GM12874 (cell line): Measurements from ENCODE around the gene SLC27A3.

Experiments used
- TF ChIP-seq, protein P1 (sequence below): IDR thresholded peaks from 2 replicates; pipeline ENCODE4 v1.5.1; 2011; ENCODE audit warnings: low read depth, mild to moderate bottlenecking, control low read depth, low read length, moderate library complexity; ENCODE audit not compliant: insufficient read depth

The SLC27A3 gene

DNA sequence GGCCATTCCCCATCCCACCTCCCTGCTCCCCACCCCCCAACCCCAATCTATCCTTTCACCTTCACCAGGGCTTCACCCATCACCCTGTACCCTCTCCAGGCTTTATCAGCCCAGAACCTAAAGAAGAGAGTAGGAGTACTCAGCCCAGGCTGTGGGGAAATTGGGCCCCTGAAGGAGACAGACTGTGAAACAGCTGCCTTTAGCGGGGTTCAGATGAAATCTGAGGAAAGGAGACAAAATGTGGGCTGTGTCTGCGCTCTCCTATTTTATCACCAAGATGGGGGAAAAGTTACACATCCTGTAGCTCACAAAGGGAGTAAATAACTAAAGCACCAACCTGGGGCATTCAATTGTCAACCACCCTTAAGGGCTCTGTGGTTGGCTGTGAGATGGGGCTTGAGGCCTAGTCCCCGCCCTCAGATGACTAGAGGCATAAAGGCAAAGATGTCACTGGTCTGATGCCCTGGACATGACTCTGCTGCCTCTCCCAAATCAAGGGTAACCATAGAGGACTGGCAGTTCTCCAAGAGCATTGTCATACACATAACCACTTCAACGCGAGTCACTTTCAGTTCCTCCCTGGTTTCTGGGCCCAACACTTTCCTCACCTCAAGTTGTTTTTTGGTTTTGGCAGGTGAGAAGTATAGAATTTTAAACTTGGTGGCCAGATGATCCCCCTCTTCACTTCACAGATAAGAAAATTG, 30.0 kb downstream of the SLC27A3 start:
- TF ChIP-seq, protein P1, sequence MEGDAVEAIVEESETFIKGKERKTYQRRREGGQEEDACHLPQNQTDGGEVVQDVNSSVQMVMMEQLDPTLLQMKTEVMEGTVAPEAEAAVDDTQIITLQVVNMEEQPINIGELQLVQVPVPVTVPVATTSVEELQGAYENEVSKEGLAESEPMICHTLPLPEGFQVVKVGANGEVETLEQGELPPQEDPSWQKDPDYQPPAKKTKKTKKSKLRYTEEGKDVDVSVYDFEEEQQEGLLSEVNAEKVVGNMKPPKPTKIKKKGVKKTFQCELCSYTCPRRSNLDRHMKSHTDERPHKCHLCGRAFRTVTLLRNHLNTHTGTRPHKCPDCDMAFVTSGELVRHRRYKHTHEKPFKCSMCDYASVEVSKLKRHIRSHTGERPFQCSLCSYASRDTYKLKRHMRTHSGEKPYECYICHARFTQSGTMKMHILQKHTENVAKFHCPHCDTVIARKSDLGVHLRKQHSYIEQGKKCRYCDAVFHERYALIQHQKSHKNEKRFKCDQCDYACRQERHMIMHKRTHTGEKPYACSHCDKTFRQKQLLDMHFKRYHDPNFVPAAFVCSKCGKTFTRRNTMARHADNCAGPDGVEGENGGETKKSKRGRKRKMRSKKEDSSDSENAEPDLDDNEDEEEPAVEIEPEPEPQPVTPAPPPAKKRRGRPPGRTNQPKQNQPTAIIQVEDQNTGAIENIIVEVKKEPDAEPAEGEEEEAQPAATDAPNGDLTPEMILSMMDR: no peak

DNA sequence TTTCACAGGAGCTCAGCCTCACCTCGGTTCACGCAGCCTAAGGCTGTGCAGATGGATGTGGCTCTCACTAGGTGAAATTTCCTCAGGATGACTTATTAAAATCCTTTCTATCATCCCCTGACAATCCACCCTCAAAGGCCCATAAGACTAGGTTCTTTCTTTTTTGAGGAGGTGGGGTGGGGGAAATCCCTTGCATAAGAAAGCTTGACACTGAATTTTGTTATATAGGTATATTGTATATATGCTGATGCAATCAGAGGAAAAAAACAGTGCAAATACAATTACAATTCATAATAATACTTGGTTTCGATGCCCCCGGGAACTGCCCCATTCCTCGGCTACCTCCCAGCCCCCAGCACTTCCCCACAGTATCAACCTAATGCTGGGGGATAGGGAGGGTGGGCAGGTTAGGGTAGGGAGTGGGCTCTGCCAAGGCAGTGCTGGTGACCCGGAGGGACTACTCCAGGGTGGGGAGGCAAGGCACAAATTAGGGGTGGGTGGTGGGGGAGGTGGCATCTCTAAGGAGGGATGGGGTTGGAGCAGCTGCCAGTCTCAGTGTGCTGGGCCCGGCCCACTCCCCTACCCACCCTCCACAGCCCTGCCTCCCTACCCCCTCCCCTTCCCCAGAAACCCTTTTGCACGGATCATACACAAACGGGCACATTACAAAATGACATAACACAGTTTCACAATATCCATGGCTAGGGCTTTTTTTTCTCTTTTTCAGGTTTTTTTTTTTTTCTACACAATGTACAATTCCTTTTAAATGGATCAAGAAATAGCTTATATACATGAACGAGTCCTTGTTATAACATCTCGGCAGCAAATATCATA, 30.9 kb downstream of the SLC27A3 start:
- TF ChIP-seq, protein P1: no peak

DNA sequence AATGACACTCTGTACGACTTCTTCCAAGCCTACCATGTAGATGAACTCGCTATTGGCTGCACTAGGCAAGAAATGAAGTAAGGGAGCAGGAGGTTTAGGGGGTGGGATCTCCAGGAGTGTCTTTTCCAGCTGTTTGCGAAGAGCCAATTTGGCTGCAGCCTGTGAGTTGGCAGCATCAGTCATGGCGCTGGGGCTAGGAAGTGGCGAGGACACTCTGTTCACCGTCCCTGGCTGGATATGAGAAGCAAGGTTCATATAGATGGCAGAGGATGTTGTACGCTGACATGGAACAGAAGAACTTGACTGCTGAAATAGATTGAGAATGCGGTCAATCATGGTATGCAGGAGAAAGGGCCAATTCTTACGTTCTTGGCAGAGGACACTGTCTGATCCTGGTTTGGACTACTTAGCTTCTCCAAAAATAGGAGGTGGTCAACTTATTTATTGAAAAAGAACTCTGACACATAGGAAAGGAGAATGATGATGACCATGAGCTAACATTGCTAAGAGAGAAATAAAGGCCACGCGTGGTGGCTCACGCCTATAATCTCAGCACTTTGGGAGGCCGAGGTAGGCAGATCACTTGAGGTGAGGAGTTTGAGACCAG, 41.2 kb downstream of the SLC27A3 start:
- TF ChIP-seq, protein P1: no peak

DNA sequence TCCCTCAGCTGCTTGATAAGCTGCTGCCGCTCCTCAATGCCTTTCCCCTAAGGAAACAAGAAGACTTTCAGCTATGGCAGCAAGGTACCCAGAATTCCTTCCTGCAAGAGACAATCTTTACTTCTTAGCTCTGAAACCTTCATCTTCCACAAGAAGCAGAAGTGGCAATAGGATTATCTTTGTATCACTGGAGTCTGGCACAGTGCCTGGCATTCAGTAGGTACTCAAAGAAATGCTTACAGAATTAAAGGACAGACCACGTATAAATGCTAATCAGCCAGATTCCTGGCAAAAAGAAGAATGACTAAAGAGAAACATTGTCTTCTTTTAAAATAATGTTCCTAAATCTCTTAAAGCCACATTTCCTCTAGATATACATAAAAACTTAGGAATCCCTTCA, 43.7 kb downstream of the SLC27A3 start:
- TF ChIP-seq, protein P1: no peak

DNA sequence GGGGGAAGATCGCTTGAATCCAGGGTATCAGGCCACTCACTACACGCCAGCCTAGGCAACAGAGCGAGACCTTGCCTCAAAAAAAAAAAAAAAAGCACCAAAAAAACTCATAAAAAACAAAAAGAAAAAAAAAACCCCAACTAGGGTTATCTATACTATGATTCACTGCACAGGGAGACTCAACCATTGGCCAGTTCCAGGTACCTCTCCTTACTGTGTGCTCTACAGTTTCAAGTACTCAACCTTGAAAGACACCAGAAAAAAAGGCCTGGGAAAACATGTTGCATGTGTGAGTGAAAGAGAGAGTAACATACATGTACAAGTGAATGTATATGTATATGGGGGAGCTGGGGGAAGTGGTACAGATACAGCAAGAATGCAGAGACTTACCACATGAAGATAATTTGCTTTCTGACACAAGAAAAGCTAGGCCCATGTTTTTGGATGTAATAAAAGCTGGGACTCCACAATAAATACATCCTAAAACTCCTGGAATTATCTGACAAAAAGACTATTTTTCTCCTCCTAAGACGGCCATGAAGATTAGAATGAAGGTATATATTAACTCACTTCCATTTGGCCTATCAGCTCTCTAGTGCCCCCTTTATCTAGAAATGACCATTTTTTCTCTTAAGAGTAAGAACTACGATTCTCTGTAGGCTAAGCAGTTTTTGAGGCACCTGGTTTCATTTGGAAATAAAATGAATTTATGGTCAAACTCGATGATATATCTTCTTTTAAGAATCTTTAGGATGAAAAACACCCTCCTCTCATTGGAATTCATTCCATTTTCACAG, 52.2 kb downstream of the SLC27A3 start:
- TF ChIP-seq, protein P1: no peak
